Large intestine (tissue), 3 donors: ENCODE measurements around the gene SHISA6. TPM values are rescaled to one million over a fixed set of nuclear protein-coding genes. Genes with fewer than 3 reads are reported as not detected.

Experiments
- DNase-seq, 2 donors: peaks; one replicate each; pipeline versions ENCODE4 v3.0.0 to v3.0.0-alpha.2; 2013
- H3K27ac ChIP-seq: one replicate; pipeline ENCODE4 v1.5.1; 2013; ENCODE audit warnings: low read length
- H3K27me3 ChIP-seq: 2 replicates; pipeline ENCODE4 v1.6.1; 2013; ENCODE audit warnings: low read length; ENCODE audit not compliant: control insufficient read depth, insufficient read depth
- H3K36me3 ChIP-seq: 2 replicates; pipeline ENCODE4 v1.6.1; 2013; ENCODE audit warnings: low read length; ENCODE audit not compliant: control insufficient read depth, insufficient read depth
- H3K4me1 ChIP-seq: one replicate; pipeline ENCODE4 v1.6.1; 2013; ENCODE audit warnings: low read length; ENCODE audit not compliant: control insufficient read depth, insufficient read depth
- H3K4me3 ChIP-seq: one replicate; pipeline ENCODE4 v1.5.1; 2013; ENCODE audit warnings: low read length
- H3K9me3 ChIP-seq: one replicate; pipeline ENCODE4 v1.6.1; 2013; ENCODE audit warnings: mild to moderate bottlenecking, low read depth, low read length, moderate library complexity; ENCODE audit not compliant: control insufficient read depth
- WGBS: methylation state at CpG from one replicate; pipeline ENCODE4 v1.1.5; 2013; ENCODE audit warnings: low lambda C conversion rate; ENCODE audit not compliant: insufficient coverage; 5-methylcytosine and 5-hydroxymethylcytosine counted together
- polyA plus RNA-seq: library from polyadenylated mRNA; unstranded; fragments of 120-200 nt; gene quantifications from one replicate; pipeline ENCODE4 v1.2.1, GENCODE V29; 2013

Gene SHISA6
- polyA plus RNA-seq, 1 donor, result 0.24 TPM

- DNase-seq, result no peak
- Histone ChIP-seq H3K9me3 (no peaks in the 10 kb centered on the region), H3K36me3 (no peaks in the 10 kb centered on the region), H3K4me1 (no peaks in the 10 kb centered on the region), H3K27me3 (no peaks in the 10 kb centered on the region), H3K27ac (no peak overlapping the region), H3K4me3 (no peak overlapping the region)
- WGBS, result 58% methylated on average over 2 of the region's 9 CpGs
These were observed 262.5 kb downstream of the SHISA6 start for GRCh38 chr17:11503308-11504035.

- Histone ChIP-seq H3K36me3 (no peaks in the 10 kb centered on the region), H3K27me3 (no peaks in the 10 kb centered on the region), H3K27ac (no peak overlapping the region), H3K4me1 (no peaks in the 10 kb centered on the region), H3K9me3 (no peaks in the 10 kb centered on the region), H3K4me3 (no peak overlapping the region)
- no CpG with 5 or more reads among the region's 4 CpGs for WGBS
- peak in 1 of 2 donors; percentile 12 for DNase-seq
These were observed 265.6 kb downstream of the SHISA6 start for GRCh38 chr17:11506635-11507034.

GRCh38 chr17:11511696-11512095, 270.7 kb downstream of the SHISA6 start:
- no CpG with 5 or more reads among the region's 4 CpGs for WGBS
- Histone ChIP-seq H3K27me3 (no peaks in the 10 kb centered on the region), H3K36me3 (no peaks in the 10 kb centered on the region), H3K9me3 (no peaks in the 10 kb centered on the region), H3K4me1 (no peaks in the 10 kb centered on the region), H3K4me3 (no peak overlapping the region), H3K27ac (no peak overlapping the region)
- no peak for DNase-seq

GRCh38 chr17:11514565-11514964, 273.6 kb downstream of the SHISA6 start:
- Histone ChIP-seq H3K27ac (no peak overlapping the region), H3K9me3 (no peaks in the 10 kb centered on the region), H3K27me3 (no peaks in the 10 kb centered on the region), H3K4me1 (no peaks in the 10 kb centered on the region), H3K4me3 (no peak overlapping the region), H3K36me3 (no peaks in the 10 kb centered on the region)
- WGBS, result no CpG with 5 or more reads among the region's 2 CpGs
- no peak for DNase-seq

GRCh38 chr17:11514981-11515680, 274.1 kb downstream of the SHISA6 start:
- Histone ChIP-seq H3K4me1 (no peaks in the 10 kb centered on the region), H3K4me3 (no peak overlapping the region), H3K27me3 (no peaks in the 10 kb centered on the region), H3K9me3 (no peaks in the 10 kb centered on the region), H3K36me3 (no peaks in the 10 kb centered on the region), H3K27ac (no peak overlapping the region)
- no peak for DNase-seq
- no CpG with 5 or more reads among the region's 4 CpGs for WGBS

- Histone ChIP-seq H3K9me3 (no peaks in the 10 kb centered on the region), H3K4me1 (no peaks in the 10 kb centered on the region), H3K36me3 (no peaks in the 10 kb centered on the region), H3K27ac (no peak overlapping the region), H3K27me3 (no peaks in the 10 kb centered on the region), H3K4me3 (no peak overlapping the region)
- no CpG with 5 or more reads among the region's 2 CpGs for WGBS
- no peak for DNase-seq
These were observed 274.9 kb downstream of the SHISA6 start for GRCh38 chr17:11515901-11516300.

- WGBS, result no CpG with 5 or more reads among the region's 2 CpGs
- DNase-seq, result no peak
- H3K36me3 ChIP-seq, result no peaks in the 10 kb centered on the region
- no peak overlapping the region for H3K27ac ChIP-seq
- no peaks in the 10 kb centered on the region for H3K27me3 ChIP-seq
- no peak overlapping the region for H3K4me3 ChIP-seq
- no peaks in the 10 kb centered on the region for H3K9me3 ChIP-seq
- no peaks in the 10 kb centered on the region for H3K4me1 ChIP-seq
These were observed 294.2 kb downstream of the SHISA6 start for GRCh38 chr17:11535231-11535630.

- 50% methylated on average over 1 of the region's 5 CpGs for WGBS
- Histone ChIP-seq H3K27me3 (no peaks in the 10 kb centered on the region), H3K36me3 (no peaks in the 10 kb centered on the region), H3K4me1 (no peaks in the 10 kb centered on the region), H3K27ac (no peak overlapping the region), H3K9me3 (no peaks in the 10 kb centered on the region), H3K4me3 (no peak overlapping the region)
- DNase-seq, result no peak
These were observed 297.4 kb downstream of the SHISA6 start for GRCh38 chr17:11538366-11538765.

- Histone ChIP-seq H3K4me1 (no peaks in the 10 kb centered on the region), H3K9me3 (no peaks in the 10 kb centered on the region), H3K4me3 (no peak overlapping the region), H3K27ac (no peak overlapping the region), H3K27me3 (no peaks in the 10 kb centered on the region), H3K36me3 (no peaks in the 10 kb centered on the region)
- no CpG with 5 or more reads among the region's 7 CpGs for WGBS
- DNase-seq, result no peak
These were observed 298.6 kb downstream of the SHISA6 start for GRCh38 chr17:11539637-11540036.

- no peaks in the 10 kb centered on the region for H3K27me3 ChIP-seq
- no peak for DNase-seq
- H3K9me3 ChIP-seq, result no peaks in the 10 kb centered on the region
- no peaks in the 10 kb centered on the region for H3K4me1 ChIP-seq
- WGBS, result 91% methylated on average over 4 of the region's 6 CpGs
- H3K27ac ChIP-seq, result no peak overlapping the region
- no peak overlapping the region for H3K4me3 ChIP-seq
- H3K36me3 ChIP-seq, result no peaks in the 10 kb centered on the region
These were observed 304.0 kb downstream of the SHISA6 start for GRCh38 chr17:11545002-11545401.

- no peaks in the 10 kb centered on the region for H3K4me1 ChIP-seq
- no CpG with 5 or more reads among the region's 3 CpGs for WGBS
These were observed 304.7 kb downstream of the SHISA6 start for GRCh38 chr17:11545696-11546095.

More at GRCh38 chr17:11545696-11546095, 304.7 kb downstream of the SHISA6 start:
- Histone ChIP-seq H3K9me3 (no peaks in the 10 kb centered on the region), H3K36me3 (no peaks in the 10 kb centered on the region), H3K27me3 (no peaks in the 10 kb centered on the region), H3K27ac (no peak overlapping the region), H3K4me3 (no peak overlapping the region)
- no peak for DNase-seq
